HepG2 (cell line): ENCODE data around the gene C14orf93. TPM values are rescaled to one million over a fixed set of nuclear protein-coding genes. Genes with fewer than 3 reads are reported as not detected.

Source experiments
- BCLAF1 ChIP-seq: fragments of 450-650 bp; IDR thresholded peaks from 2 replicates; pipeline ENCODE4 v1.6.1; 2017; ENCODE audit warnings: mild to moderate bottlenecking
- FOXP4 ChIP-seq: sonication (generic); formaldehyde crosslinking; IDR thresholded peaks from 2 replicates; pipeline ENCODE4 v1.4.0; 2020; ENCODE audit warnings: missing genetic modification reagents
- GPBP1L1 ChIP-seq: sonication (generic); formaldehyde crosslinking; IDR thresholded peaks from 2 replicates; pipeline ENCODE4 v1.5.0; 2020; ENCODE audit warnings: mild to moderate bottlenecking, missing genetic modification reagents
- MAX ChIP-seq: IDR thresholded peaks from 2 replicates; pipeline ENCODE4 v1.6.1; 2012; ENCODE audit warnings: inconsistent platforms
- NRL ChIP-seq: sonication (generic); formaldehyde crosslinking; IDR thresholded peaks from 2 replicates; pipeline ENCODE4 v1.5.0; 2020; ENCODE audit warnings: missing genetic modification reagents, mild to moderate bottlenecking, moderate library complexity, borderline replicate concordance
- PAF1 ChIP-seq: IDR thresholded peaks from 2 replicates; pipeline ENCODE4 v1.6.1; 2016; ENCODE audit warnings: missing genetic modification reagents, missing compliant biosample characterization
- RBM22 ChIP-seq: fragments of 200-400 bp; formaldehyde crosslinking; optimal IDR thresholded peaks from 2 replicates; pipeline ENCODE3; 2017; ENCODE audit warnings: mild to moderate bottlenecking, low read length, moderate library complexity
- SRSF1 ChIP-seq: fragments of 200-400 bp; formaldehyde crosslinking; optimal IDR thresholded peaks from 2 replicates; pipeline ENCODE3; 2017; ENCODE audit warnings: mild to moderate bottlenecking, low read depth, low read length, moderate library complexity
- SSRP1 ChIP-seq: IDR thresholded peaks from 2 replicates; pipeline ENCODE4 v1.6.1; 2016; ENCODE audit warnings: control low read depth
- TAF1 ChIP-seq: sonication (generic); formaldehyde crosslinking; IDR thresholded peaks from 2 replicates; pipeline ENCODE4 v1.4.0; 2020; ENCODE audit warnings: missing genetic modification reagents
- TFDP2 ChIP-seq: sonication (generic); formaldehyde crosslinking; IDR thresholded peaks from 2 replicates; pipeline ENCODE4 v1.4.0; 2020; ENCODE audit warnings: missing genetic modification reagents
- TRAFD1 ChIP-seq: sonication (generic); formaldehyde crosslinking; IDR thresholded peaks from 2 replicates; pipeline ENCODE4 v1.5.1; 2020; ENCODE audit warnings: missing genetic modification reagents, mild to moderate bottlenecking, borderline replicate concordance
- ZFP62 ChIP-seq: sonication (generic); formaldehyde crosslinking; IDR thresholded peaks from 2 replicates; pipeline ENCODE4 v1.4.0; 2020; ENCODE audit warnings: missing genetic modification reagents
- ZNF513 ChIP-seq: sonication (generic); formaldehyde crosslinking; conservative IDR thresholded peaks from 2 replicates; pipeline ENCODE4 v1.5.0; 2020; ENCODE audit warnings: missing genetic modification reagents
- ZNF639 ChIP-seq: conservative IDR thresholded peaks from 2 replicates; pipeline ENCODE4 v1.6.1; 2018; ENCODE audit warnings: missing genetic modification reagents
- polyA plus RNA-seq, 8 experiments: library from polyadenylated mRNA; depleted of rRNA in 3 of 8; stranded (reverse) in 7 of 8; unstranded in 1 of 8; fragments of >200 nt; fragmentation: Illumina TruSeq in 4 of 8; extraction: Trizol in 4 of 8; gene quantifications; 2 replicates each; pipeline versions ENCODE4 v1.2.1 to v1.2.3, GENCODE V29; 2011 to 2016; ENCODE audit warnings: low read depth in 4 of 8, missing spikeins in 1 of 8, mixed read lengths in 1 of 8; ENCODE audit not compliant: insufficient read depth in 1 of 8
- total RNA-seq, 5 experiments: library from RNA; depleted of rRNA; stranded (reverse); fragments of >200 nt; fragmentation: Illumina TruSeq; extraction: Trizol; gene quantifications; 2 replicates each; pipeline ENCODE4 v1.2.3, GENCODE V29; 2016; ENCODE audit warnings: low read depth in 1 of 5

The C14orf93 gene
- total and polyA plus RNA-seq, 2 of the 13 experiments (the other 11 are each of a cell fraction or from before 2014, with no cell fraction given): 11.4 to 22.5 TPM

- TF ChIP-seq TFDP2: peak; percentile 98
- peak; percentile 100 for TF ChIP-seq TAF1 (CRISPR knock-in tag)
- TF ChIP-seq PAF1: peak; percentile 86; the same call in 1 of the 2 replicates
- TF ChIP-seq BCLAF1: no peak
- peak; percentile 91 for TF ChIP-seq FOXP4 (CRISPR knock-in tag)
- TF ChIP-seq ZNF639 (CRISPR knock-in tag): peak; percentile 98
- peak; percentile 99 for TF ChIP-seq MAX
- TF ChIP-seq ZNF513 (CRISPR knock-in tag): 0 out of 2 replicates have a peak, but pooled peaks have one; percentile 62
- TF ChIP-seq NRL: peak; percentile 100
- peak; percentile 87 for TF ChIP-seq SSRP1 (CRISPR knock-in tag)
- peak; percentile 81 for TF ChIP-seq RBM22
- TF ChIP-seq ZFP62: no peak
- TF ChIP-seq GPBP1L1 (CRISPR knock-in tag): no peak
- TF ChIP-seq TRAFD1: peak; percentile 76; the same call in 1 of the 2 replicates
- TF ChIP-seq SRSF1: peak; percentile 97
Observed at GRCh38 chr14:23006544-23007419, 3.2 kb downstream of the C14orf93 start (continued).
